ENCODE results near the gene APOO.

Gene APOO

GRCh38 chrX:23817979-23818336, 89.8 kb downstream of the APOO start:
- DNase-seq (ENCODE audit: low read depth): no peak

DNA sequence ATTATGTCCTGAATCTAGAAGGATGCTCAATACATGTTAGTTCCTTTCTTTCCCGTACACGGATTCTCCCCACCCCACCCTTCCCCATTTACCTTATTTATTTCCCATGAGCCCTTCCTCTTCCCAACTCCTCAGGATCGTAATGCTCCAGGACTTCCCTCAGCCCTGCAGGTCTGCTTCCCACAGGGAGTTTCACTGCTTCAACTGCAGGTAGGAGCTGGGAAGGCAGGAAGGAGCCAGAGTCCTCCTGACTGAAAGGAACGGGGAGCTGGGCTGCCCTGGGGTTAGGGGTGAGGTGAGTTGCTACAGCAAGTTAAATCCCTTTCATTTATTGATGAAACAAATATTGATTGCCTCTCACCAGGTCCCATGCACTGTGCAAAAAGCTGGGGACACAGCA, 91.6 kb downstream of the APOO start:
- no peak for DNase-seq (ENCODE audit: low read depth)

- DNase-seq (ENCODE audit: low read depth): no peak
These were observed 92.4 kb downstream of the APOO start for GRCh38 chrX:23815376-23815775.

DNA sequence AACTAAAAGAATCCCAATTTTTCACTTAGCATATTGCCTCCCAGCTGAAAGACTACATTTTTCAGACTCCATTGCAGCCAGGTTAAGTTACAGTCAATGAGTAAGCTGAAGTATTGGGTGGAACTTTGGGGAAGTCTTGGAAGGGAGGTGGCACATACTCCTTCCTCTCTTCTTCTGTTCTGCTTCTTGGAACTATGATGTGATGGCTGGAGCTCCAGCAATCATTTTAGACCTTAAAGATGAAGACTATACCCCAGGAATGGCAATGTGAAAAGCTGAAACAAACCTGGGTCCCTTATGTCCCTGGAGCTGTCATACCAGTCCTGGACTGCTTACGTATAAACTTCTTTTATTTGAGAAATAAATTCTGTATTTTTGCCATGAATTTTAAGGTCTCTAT, 93.9 kb downstream of the APOO start:
- DNase-seq (ENCODE audit: low read depth): no peak

DNA sequence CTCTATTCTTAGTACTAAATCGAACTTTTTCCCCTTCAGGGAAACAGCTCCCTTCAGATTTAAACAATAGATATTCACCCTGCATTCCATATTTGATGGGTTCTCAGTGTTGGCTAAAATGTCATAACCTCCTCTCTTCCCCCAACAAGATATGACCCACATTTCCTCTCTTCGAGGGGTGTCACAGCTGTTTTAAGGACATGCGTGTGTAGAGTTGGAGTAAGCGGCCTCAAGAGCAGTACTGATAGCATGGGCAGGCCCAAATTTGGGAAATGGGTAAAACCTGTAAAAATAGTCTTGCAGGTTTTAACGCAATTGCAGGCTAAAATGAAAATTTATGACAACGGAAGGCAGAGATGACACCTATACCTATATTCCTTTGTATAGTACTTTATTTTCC, 96.1 kb downstream of the APOO start:
- no peak for DNase-seq (ENCODE audit: low read depth)

- no peak for DNase-seq (ENCODE audit: low read depth)
These were observed 96.6 kb downstream of the APOO start for GRCh38 chrX:23811108-23811651.

GRCh38 chrX:23810279-23810678, 97.5 kb downstream of the APOO start:
- DNase-seq (ENCODE audit: low read depth): no peak

DNA sequence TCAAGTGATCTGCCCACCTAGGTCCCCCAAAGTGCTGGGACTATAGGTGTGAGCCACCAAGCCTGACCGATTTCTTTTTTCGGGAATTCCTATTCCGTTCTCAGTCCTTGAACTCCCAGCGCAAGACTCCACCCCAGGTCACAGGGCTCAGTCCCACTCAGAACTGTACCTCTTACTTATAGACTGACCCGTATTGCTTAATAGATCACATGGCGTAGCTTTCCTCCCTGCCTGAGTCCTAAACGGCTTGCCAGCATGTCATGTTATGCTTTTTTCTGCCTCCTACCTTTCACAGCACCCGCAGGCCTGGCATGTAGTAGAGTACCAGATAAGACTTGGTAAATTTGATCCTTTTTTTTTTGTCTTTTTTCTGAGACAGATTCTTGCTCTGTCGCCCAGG, 102.3 kb downstream of the APOO start:
- DNase-seq (ENCODE audit: low read depth): no peak

DNA sequence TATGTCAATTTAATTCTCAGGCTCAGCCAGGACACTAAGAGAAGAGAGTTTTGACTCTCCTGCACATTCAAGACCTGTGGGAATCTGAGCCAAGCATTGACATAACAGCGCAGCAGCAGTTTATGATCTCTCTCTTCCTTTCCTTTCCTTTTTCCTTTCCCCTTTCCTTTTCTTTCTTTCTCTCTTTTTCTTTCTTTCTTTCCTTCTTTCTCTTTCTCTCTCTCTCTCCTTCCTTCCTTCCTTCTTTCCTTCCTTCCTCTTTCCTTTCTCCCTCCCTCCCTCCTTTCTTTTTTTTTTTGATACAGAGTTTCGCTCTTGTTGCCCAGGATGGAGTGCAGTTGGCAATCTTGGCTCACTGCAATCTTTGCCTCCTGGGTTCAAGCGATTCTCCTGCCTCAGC, 103.2 kb downstream of the APOO start:
- DNase-seq (ENCODE audit: low read depth): no peak

GRCh38 chrX:23803931-23804381, 103.8 kb downstream of the APOO start:
- DNase-seq (ENCODE audit: low read depth): no peak

GRCh38 chrX:23802431-23802830, 105.3 kb downstream of the APOO start:
- DNase-seq (ENCODE audit: low read depth): no peak

- no peak for DNase-seq (ENCODE audit: low read depth)
These were observed 108.2 kb downstream of the APOO start for GRCh38 chrX:23799469-23800065.

GRCh38 chrX:23797371-23798128, 110.2 kb downstream of the APOO start:
- no peak for DNase-seq (ENCODE audit: low read depth)

- no peak for DNase-seq (ENCODE audit: low read depth)
These were observed 112.5 kb downstream of the APOO start for GRCh38 chrX:23795221-23795620.

GRCh38 chrX:23792861-23793553, 114.7 kb downstream of the APOO start:
- DNase-seq (ENCODE audit: low read depth): no peak

GRCh38 chrX:23790155-23790497, 117.6 kb downstream of the APOO start:
- DNase-seq (ENCODE audit: low read depth): no peak

- no peak for DNase-seq (ENCODE audit: low read depth)
These were observed 118.2 kb downstream of the APOO start for GRCh38 chrX:23789386-23790154.

- no peak for DNase-seq (ENCODE audit: low read depth)
These were observed 118.8 kb downstream of the APOO start for GRCh38 chrX:23788946-23789345.

DNA sequence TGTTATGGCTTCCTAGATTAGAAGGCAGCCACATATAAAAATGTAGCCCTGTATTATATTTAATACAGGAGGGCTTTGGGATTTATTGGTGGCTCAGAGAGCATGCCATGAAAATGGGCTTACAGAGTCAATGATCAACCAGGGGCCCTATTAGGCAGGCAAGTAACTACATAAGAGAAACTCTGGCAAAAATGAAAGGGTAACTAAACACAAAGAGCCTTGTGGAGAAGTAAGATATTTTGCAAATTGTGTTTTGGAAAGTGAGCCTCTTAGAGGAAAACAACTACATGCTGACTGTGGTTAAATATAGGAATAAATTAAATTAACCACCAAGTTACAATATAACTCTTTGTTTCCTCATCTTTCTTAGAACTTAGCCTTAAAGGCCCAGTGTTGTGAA, 119.2 kb downstream of the APOO start:
- DNase-seq (ENCODE audit: low read depth): no peak

- no peak for DNase-seq (ENCODE audit: low read depth)
These were observed 120.0 kb downstream of the APOO start for GRCh38 chrX:23787745-23788118.

DNA sequence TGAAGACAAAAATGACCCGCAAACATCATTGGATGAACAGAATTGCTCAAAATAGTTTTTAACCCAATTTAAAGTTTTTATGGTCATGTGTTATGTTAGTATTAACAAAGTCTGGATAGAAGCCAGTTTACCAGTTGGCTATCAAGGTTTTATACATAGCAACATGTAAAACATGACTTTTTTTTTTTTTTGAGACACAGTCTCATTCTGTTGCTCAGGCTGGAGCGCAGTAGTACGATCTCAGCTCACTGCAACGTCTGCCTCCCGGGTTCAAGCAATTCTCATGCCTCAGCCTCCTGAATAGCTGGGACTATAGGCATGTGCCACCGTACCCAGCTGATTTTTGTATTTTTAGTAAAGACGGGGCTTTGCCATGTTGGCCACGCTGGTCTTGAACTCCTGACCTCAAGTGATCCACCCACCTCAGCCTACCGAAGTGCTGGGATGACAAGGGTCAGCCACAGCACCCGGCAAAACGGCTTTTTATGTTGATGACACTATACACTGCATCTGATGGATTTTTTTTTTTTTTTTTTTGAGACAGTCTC, 121.4 kb downstream of the APOO start:
- no peak for DNase-seq (ENCODE audit: low read depth)

- DNase-seq (ENCODE audit: low read depth): no peak
These were observed 122.2 kb downstream of the APOO start for GRCh38 chrX:23785580-23785979.

Measured in stimulated activated CD8-positive, alpha-beta memory T cell treated with anti-CD3 and anti-CD28 coated beads, Interleukin-4, amount 100 ng/mL, for 24 hours (primary cell).